Activated T-helper 1 cell treated with anti-CD3 and anti-CD28 coated beads, Interleukin-2, amount 50 U/mL, for 16 hours (primary cell): ENCODE measurements around the gene CTSL.
"Not testable (repeated sequence)": the region's sequence is repeated elsewhere in the genome, so short reads cannot be mapped to it uniquely, and the experiment has no call there.

Experiments
- DNase-seq, 2 donors: peaks; one replicate each; pipeline ENCODE4 v3.0.0-alpha.2; 2020; ENCODE audit warnings: low read depth in 1 of 2, low spot score in 1 of 2

The CTSL gene

GRCh38 chr9:87718852-87719612 is 6.9 kb upstream of the CTSL start:
- no peak for DNase-seq

- no peak for DNase-seq
These were observed 5.7 kb upstream of the CTSL start for GRCh38 chr9:87720173-87720572.

GRCh38 chr9:87722393-87723088 is 3.4 kb upstream of the CTSL start:
- no peak for DNase-seq

- DNase-seq: no peak
These were observed 491 bp upstream of the CTSL start for GRCh38 chr9:87725356-87725899.

- no peak for DNase-seq
These were observed 3.3 kb downstream of the CTSL start for GRCh38 chr9:87729246-87729645.

- no peak for DNase-seq
These were observed 5.4 kb downstream of the CTSL start for GRCh38 chr9:87731321-87731720.

GRCh38 chr9:87732344-87732743 is 6.4 kb downstream of the CTSL start:
- no peak for DNase-seq

- DNase-seq: no peak
These were observed 6.8 kb downstream of the CTSL start for GRCh38 chr9:87732756-87733155.

- DNase-seq: no peak
These were observed 7.5 kb downstream of the CTSL start for GRCh38 chr9:87733273-87734052.

GRCh38 chr9:87734106-87734505 is 8.2 kb downstream of the CTSL start:
- DNase-seq: no peak

- no peak for DNase-seq
These were observed 13.6 kb downstream of the CTSL start for GRCh38 chr9:87739546-87739945.

GRCh38 chr9:87740209-87740608 is 14.3 kb downstream of the CTSL start:
- DNase-seq: no peak

GRCh38 chr9:87741326-87741725 is 15.4 kb downstream of the CTSL start:
- no peak for DNase-seq

GRCh38 chr9:87741891-87742290 is 16.0 kb downstream of the CTSL start:
- no peak for DNase-seq

- no peak for DNase-seq
These were observed 17.0 kb downstream of the CTSL start for GRCh38 chr9:87742813-87743428.

- not testable (repeated sequence) for DNase-seq
These were observed 18.3 kb downstream of the CTSL start for GRCh38 chr9:87744247-87744646.

- DNase-seq: no peak
These were observed 20.3 kb downstream of the CTSL start for GRCh38 chr9:87746186-87746585.

- no peak for DNase-seq
These were observed 23.0 kb downstream of the CTSL start for GRCh38 chr9:87748881-87749280.

GRCh38 chr9:87749335-87750035 is 23.6 kb downstream of the CTSL start:
- no peak for DNase-seq

GRCh38 chr9:87750726-87751125 is 24.8 kb downstream of the CTSL start:
- DNase-seq: no peak

- no peak for DNase-seq
These were observed 25.5 kb downstream of the CTSL start for GRCh38 chr9:87751423-87751822.
